GM21367 (cell line): ENCODE results near the gene NDUFA8.

Experiments used
- ATAC-seq: cut with Tn5 transposase; IDR thresholded peaks from one replicate; pipeline ENCODE4 v1.9.1; 2021; ENCODE audit not compliant: unreplicated experiment

The NDUFA8 gene

DNA sequence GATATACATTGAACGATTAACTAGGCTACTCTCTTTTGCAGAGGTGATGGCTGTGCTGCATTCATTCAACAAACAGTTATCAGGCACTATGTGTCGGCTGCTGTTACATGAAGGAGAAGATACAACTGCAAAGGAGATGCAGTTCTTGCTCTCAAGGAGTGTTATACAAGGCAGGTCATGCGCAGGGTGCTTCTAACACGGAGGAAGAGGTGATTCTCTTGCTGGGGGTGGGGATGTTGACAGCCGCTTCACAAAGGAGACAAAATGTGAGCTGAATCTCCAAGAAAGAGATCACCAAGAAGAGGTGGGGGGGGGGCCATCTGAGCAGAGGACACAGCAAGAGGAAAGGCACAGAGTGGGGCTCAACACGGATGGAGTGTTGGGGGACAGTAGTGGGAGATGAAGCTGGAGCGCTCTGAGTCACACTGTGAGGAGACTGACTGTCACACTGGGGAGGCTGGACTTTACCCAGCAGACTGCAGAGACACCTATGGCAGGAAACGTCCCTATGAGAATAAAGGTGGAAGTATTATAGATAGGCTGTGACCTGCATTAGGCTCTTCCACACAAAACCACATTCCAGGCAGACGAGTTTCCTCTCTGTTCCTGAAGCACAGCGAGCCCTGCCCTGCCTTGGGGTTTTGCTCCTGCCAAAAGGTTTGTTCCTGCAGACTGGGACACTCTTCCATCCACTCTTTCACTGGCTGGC is 20.9 kb downstream of the NDUFA8 start:
- ATAC-seq: no peak

DNA sequence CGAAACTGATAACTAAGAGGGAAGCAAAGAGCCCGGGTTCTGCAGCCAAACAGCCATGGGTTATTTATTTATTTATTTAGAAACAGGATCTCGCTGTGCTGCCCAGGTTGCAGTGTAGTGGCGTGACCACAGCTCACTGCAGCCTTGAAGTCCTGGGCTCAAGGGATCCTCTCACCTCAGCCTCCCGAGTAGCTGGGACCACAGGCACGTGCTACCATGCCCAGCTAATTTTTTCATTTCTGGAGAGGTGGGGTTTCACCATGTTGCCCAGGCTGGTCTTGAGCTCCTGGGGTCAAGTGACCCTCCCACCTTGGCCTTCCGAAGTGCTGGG is 24.1 kb downstream of the NDUFA8 start:
- ATAC-seq: no peak

DNA sequence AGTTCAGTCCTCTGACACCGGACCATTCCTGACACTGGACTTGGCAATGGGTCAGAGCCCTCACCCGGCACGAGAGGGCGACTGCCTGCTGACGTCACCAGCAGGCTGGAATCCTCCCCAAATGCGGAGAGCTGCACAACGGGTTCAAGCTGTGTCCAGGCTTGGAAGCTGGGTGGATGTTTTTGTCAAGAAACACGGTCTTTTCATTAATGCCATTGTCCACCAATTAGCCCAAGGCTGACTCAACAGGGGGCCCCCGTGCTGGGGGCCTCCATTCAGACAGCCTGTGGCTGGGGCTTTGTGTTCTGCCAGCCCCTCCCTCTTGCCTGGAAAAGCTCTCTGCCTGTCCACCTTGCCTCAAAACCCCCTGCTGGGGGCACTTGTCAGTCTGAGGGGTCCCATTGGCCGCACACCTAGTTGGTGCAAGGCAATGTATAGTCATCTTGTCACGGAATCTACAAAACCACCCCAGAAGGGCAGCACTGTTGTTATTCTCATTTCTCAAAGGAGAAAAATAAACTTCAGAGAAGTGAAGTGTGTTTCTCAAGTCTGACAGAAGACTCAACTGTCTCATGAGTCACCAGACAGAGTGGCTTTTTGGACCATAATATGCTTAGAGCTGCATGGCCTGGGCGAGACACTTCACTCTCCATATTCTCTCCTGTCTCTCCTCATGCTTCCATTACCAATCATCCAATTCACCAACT is 24.6 kb downstream of the NDUFA8 start:
- ATAC-seq: no peak

DNA sequence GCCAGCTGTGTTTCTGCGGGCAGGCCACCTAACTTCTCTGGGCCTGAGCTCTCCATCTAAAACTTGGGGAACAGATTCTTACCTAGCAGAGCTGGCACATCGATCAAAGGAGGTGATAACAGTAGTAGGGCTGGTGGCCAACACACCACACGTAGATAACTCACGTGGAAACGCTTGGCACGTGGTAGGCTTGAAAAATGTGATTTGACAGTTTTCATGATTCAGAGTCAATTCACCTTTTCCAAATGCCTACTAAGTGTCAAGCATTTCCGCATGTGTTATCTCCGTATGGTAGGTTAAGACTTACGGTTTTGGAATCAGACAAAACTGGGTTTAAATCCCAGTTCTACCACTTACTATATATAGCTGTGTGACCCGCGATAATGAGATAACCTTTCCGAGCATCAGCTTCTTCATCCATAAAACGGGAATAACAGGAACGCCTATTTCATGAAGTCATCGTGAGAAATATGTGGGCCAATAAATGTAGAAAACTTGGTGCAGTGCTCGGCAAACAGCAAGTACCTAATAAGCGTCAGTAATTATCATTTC is 25.5 kb downstream of the NDUFA8 start:
- no peak for ATAC-seq

DNA sequence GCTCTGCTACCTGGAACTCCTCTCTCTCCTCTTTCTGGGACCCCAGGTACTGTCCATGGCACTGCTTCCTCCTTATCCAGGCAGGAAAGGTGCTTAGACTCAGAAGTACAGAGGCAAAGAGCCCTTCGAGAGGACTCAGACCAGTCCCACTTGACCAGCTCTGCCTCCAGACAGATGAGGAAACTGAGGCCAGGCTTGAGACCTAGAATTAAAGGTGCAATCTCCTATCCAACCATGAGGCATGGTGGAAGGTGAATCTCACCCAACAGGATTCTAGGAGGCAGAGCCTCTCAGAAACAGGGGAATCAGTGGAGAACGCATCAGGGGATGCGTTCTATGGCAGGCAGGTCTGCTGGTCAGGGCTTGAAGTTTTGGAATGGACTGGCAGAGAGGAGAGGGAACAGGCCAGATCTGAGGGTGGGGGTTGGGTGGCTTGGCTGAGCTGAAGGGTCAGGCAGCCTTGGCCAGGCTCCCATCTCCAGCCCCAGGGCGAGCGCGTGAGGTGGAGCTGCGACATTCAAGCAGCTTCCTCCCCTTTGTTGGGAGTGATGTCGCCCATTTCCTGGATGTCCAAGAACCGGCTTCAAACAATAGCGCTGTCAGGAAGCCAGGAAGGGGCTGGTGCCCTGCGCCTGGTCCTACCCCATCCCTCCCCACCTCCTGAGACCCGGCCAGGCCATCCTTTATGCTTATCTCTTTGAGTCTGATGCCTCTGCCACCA is 26.2 kb downstream of the NDUFA8 start:
- no peak for ATAC-seq

DNA sequence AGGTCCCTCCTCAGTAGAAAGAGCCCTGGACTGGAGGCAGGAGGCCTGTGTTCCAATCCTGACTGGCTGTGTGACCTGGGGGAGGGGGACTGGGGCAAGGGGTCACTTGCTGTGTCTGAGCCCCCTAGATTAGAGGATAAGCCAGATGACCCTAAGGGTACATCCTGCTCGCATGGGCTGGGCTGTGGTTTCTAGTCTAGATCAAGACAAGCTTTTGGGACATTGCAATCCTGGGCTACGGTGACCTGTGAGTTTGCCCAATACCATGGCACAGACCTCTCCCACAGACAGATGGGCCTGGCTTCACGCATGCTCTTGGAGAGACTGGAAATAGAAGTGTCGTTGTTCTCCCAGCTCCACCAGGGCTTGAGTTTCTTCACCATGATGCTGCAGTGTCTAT is 27.0 kb downstream of the NDUFA8 start:
- no peak for ATAC-seq

DNA sequence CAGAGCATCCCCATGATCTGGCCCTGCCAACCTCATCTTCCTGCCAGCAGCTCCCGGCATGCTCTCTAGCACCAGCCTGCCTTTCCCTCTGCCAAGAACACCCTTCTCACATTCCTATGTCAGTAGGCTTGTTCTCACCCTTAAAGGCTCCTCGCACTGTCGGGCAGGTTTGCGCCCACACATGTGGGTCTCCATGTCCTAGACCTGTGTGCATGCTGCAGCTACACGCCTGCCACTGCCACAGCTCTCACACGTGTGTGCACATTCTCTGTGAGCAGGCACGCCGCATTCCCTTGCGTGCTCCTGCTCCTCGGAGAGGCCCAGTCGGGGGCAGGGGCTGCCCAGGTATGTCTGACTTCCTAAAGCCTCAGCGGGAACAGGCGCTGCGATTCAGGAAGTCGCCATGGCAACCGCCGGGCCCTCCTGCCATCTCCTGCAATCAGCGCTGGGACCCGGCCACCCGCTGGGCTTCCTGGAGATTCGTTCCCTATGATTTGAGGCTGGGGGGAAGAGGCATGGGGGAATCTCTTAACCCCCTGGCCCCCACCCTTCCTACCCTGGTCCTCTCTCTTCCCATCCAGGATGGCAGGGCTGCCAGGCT is 28.1 kb downstream of the NDUFA8 start:
- ATAC-seq: no peak

DNA sequence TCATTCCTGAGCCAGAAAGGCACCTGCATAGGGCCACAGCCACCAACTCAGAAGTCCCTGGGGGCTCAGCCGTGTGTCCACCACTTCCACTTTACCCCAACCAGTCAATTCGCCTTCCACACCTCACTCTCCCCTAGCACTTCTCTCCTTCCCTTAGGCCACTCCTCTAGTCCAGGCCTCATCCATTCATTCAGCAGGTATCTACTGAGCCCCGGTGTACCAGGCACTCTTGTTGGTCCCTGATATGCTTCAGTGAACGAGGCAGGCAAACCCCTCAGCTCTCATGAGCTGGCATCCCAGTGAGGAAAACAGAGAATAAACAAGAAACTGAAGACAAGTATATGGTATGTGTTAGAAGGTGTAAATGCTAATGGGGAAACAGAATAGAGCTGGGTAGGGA is 28.7 kb downstream of the NDUFA8 start:
- no peak for ATAC-seq

DNA sequence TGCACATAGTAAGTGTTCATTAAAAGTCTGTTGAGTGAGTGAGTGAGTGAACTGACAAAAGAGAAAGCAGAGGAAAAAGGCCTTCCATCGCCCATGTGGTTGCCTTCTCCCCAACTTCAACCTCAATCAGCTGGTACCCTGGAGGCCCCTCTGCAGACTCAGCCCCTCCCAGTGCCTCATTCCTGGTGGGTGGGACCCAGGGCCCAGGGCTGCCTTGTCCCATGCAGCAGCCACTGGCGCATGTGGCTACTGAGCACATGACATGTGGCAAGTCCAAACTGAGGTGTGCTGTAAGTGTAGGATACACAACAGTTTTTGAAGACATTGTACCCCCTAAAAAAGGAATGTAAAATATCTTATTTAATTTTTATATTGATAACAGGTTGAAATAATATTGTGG is 29.6 kb downstream of the NDUFA8 start:
- ATAC-seq: no peak

DNA sequence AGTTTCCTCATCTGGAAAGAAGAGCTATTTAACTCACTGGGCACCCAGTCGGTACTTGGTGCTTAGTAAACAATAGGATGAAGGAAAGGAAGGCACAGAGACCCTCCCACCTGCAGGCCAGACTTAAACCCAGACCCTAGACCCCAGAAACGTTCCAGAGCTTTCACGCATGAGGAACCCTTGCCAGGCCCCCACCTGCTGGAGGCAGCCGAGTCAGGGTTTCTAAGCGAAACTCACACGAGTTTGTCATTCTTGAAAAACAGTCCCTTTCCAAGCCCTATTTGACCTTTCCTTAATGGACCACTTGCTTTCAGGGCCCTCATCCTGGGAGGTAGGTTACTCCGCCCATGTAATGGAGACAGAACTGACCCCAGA is 30.6 kb downstream of the NDUFA8 start:
- no peak for ATAC-seq

DNA sequence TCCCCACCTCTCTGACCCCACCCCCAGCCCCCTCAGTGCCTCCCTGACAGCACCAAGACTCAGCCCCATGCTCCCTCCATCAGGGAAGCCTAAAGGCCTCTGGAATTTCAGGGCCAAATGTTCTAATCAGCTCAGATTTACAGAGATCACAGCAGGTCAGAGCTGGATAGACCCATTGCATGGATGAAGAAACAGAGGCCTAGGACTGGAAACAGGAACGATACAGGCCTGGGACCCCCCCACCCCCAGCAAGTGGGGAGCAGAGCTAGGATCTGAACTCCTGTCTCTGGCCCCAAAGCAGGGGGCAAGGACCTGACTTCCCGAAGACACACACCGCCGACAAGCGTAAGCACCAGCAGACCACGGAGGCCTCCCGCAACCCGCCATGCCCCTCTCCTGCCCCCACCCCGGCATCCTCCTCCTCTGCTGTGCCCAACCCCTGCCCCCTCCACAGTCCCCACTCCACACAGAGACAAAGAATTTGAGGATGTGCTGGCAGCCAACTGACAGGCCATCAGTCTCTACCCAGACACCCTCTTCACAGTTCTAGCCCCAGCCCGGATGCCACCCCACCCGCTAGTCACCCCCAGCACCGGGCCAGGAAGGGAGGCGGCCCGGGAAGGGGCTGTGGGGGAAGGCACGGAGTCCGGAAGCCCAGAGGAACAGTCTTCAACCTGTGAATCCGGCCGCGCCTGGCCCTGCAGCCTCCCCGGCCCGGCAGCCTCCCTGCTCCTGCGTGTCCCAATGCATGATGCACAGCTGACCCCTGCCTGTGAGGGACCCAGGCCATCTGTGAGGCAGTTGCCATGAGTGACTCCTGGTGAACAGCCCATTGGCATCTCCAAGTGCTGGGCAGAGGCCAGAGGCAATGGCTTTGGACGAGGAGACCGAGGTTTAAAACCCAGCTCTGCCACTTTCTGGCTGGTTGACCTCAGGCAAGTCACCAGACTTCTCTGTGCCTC is 31.3 kb downstream of the NDUFA8 start:
- no peak for ATAC-seq

DNA sequence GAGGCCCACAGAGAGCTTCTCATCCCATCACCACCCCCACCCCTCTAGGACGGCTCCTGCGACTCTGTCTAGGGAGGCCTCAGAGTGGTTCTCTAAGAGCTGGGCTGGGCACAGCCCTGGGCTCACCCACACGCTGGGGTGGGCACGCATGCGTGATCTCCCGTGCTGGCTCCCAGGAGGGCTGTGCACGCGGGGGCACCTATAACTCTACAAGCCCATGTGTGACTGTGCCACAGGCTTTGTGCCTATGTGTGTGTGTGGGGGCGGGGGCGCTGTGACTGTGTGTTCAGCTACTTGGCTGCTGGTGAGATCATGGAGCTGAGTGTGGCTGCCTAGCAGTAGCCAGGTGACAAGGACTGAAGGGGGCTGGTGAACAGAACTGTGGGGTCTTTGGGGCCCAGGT is 32.2 kb downstream of the NDUFA8 start:
- ATAC-seq: no peak

DNA sequence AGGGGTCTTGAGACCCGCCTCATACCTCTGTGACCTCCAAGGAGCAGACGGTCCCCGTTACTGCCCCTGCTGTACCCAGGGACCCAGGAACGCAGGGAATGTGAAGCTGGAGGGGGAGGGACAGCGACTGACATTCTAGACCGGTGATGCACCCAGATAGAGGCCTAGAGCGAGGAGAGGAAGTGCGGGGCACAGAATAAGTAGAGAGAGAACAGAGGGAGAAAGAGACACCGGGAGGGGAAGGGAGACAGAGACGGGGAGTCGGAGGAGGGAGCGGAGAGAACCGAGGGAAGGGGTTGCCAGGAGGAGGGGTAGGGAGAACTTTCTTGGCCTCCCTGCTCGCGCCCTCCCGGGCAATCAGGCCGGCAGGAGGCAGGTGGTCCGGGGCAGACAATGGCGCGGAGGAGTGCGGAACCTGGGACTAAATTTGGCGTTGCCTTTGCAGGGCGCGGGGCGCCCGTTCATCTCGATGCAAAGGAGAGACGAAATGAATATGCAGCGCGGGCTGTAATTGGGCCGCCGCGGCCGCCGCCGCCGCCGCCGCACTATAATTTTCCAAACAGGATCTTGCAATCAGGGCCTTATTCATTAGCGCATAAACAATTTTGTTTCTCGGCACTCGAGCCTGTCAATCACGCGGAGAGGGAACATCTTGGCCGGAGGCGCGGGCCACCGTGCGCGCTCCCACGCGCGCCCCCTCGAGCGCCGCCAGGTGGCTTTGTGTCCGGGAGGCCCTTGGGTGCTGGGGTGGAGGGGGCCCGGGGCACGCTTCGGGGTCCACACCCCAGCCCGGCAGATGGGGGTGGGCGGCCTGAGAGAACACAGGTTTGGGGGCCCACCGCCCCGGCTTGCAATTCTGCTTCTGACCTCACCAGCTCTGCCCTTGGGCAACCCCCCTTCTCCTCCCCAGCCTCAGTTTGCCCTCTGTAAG is 33.0 kb downstream of the NDUFA8 start:
- ATAC-seq: no peak

DNA sequence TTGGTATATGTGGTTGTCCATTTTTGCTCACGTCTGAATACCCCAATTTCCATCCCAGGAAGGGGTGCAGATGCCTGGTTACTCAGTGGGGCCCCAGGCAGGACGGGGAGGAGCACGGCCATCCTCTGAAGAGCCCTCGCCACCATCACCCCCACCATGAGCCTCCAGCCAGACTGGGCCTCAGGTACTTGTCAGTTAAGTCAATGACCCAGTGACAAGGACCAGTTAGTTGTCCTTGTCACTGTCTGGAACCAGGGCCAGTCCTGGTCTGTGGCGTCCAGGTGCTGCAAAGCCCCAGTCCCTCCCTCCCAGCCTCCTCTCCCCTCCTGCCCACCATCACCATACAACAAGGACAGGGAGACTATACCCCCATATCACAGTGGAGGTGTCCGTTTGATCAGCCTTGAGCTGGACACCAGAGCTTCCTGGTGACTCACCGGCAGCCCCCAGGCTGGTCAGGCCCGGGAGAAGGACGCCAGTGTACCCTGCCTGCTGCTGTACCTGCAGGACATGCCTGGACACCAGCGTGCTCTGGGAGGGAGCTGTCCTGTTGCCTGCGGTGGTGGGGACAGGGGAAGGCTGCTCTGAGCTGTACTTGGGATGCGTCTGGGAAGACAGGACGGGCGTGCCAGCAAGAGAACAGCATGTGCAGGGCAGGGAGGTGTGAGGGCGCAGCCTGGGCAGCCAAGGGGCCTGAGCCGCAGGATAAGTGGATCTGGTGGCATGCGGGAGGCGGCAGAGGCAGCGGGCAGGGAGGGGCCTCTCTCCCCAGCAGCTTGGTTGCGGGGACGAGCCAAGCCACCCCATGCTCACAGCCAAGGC is 33.9 kb downstream of the NDUFA8 start:
- no peak for ATAC-seq

DNA sequence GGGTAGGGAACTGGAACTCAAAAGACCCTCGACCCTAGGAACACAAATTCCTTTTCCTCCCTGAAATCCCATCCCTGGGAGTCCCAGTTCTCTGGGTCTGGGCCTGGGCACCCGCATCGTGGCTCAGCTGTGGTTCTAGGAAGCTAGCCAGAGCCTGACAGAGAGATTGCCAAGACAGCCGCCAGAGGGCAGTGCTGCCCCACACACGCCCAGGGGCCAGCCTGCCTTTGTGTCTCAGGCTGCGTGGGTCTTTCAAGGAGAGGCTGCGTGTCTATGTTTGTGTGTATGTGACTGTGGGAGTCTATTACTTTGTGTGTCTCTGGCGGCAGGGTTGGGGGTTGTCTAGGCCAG is 34.4 kb downstream of the NDUFA8 start:
- peak; percentile 55 for ATAC-seq

DNA sequence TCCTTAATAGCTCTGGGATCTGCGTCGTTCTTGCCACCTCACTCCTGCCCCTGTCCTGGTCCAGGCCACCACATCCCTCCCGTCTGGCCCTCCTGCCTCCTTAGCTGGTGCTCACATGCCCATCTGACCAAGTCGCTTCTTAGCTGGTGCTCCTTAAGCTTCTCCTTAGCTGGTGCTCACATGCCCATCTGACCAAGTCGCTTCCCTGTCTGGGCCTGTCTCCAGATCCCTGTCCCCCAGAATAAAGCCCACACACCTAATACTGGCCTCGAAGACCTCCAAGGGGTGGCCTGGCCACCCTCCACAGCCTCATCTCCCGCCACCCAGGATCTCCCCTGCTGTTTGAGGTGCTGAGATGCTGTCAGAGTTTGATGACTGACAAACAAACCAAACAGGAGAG is 35.1 kb downstream of the NDUFA8 start:
- no peak for ATAC-seq

DNA sequence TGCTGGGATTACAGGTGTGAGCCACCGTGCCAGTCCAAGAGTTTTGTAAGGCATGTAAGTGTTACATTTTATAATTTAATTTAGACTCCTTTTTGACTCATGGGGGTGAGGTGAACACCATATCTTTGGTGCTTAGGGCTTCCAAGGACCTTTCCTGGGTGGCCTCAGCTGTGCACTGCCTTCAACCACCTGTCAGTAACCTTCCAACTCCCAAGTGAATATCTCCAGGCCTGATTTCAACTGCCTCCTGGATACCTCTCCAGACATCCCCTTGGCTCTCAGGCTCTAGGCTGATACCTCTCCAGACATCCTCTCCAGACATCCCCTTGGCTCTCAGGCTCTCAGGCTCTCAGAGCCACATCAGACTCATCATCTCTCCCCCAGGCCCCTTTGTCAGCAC is 35.5 kb downstream of the NDUFA8 start:
- no peak for ATAC-seq

DNA sequence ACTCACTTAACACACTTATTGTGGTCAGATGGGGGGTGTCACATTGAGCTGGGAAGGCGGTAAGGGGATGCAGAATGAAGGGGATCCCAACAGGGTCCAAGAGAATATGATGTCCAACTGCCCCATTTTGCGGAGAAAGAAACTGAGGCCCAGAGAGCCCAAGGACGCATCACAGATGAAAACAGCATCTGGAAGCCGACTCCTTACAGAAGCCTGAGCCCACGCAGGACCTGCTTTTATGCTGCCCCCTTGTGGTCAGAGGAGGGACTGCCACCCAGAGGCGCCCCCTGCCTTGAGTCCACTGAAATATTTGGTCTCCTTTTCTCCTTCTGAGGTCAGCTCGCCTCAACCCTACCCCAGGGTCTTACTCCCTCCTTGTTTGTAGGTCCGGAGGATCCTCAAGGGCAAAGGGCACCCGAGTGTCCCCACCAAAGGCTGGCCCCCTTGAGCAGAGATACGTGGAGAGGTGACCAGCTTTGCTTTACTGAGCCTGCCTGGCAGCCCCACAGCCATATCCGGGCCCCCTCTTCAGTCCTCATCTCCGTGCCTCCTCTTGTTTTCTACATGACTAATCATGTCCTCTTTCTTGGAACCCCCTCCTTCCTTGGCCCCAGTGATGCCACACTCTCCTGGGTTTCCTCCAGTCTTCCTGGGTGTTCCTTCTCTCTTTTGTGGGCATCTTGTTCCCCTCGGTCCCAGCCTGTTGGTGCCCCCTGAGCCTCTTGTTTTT is 36.5 kb downstream of the NDUFA8 start:
- ATAC-seq: no peak
